ENCODE measurements around the gene SPTBN2. TPM values are rescaled to one million over a fixed set of nuclear protein-coding genes. Genes with fewer than 3 reads are reported as not detected.

The SPTBN2 gene
- total and polyA plus RNA-seq, 2 of the 8 experiments (the other 6 are each of a cell fraction or from before 2014, with no cell fraction given), result 19.1 to 69.0 TPM

- CTCF ChIA-PET (ENCODE audit: partially characterized antibody), result interaction anchor here (1.3 to 1.6 kb wide), 2 partner anchors 11 to 30 kb away, joined by 3 to 5 read pairs; no protein-coding TSS in a partner anchor
- POLR2A ChIA-PET (ENCODE audit: partially characterized antibody), result interaction anchor here (1.1 to 1.6 kb wide), 3 partner anchors 11 to 113 kb away, joined by 3 to 7 read pairs (median 5); partner anchors contain the start of gene RCE1
- FAIRE-seq, result no peak
- TF ChIP-seq TBP (IDR thresholded peaks at IDR 0.05; ENCODE audit: low read depth, low read length), result no peak
- TF ChIP-seq GTF2F1 (IDR thresholded peaks at IDR 0.05; ENCODE audit: borderline replicate concordance, low read depth, low read length), result no peak
- no peak for TF ChIP-seq POU5F1 (IDR thresholded peaks at IDR 0.05; ENCODE audit: low read depth, low read length)
- TF ChIP-seq RFX5 (IDR thresholded peaks at IDR 0.05; ENCODE audit: borderline replicate concordance, low read depth, low read length), result no peak
Observed at GRCh38 chr11:66729447-66729846, 431 bp upstream of the SPTBN2 start.

More at GRCh38 chr11:66729447-66729846, 431 bp upstream of the SPTBN2 start:
- H2BK120ac ChIP-seq (replicated peaks; ENCODE audit: low read depth, low read length), result no peak overlapping the region
- H3K79me1 ChIP-seq (ENCODE audit: low read depth, low read length), result 0 out of 2 replicates have a peak, but pooled peaks cover 2% of the 10 kb centered on the region
- H3K23ac ChIP-seq (ENCODE audit: insufficient read length), result no peak overlapping the region
- no peak overlapping the region for H4K5ac ChIP-seq (ENCODE audit: insufficient read length, low read depth, low read length)
- H3K23me2 ChIP-seq (ENCODE audit: low read depth, low read length), result peaks cover 9% of the 10 kb centered on the region
- 93% methylated on average over 4 of the region's 4 CpGs; no CpG with 5 or more reads in 1 of the 2 experiments for WGBS, 2 experiments (ENCODE audit: extremely low coverage in 1 of 2, insufficient coverage in 1 of 2, insufficient read length in 1 of 2, insufficient replicate concordance in 2 of 2, low coverage in 1 of 2, low lambda C conversion rate in 2 of 2, missing lambda C conversion rate in 1 of 2)
- no peaks in the 10 kb centered on the region for H3K9me3 ChIP-seq (ENCODE audit: insufficient read depth in 2 of 2, low read depth in 1 of 2, low read length in 1 of 2)
- H3K56ac ChIP-seq (replicated peaks; ENCODE audit: insufficient read length, low read depth, low read length), result no peak overlapping the region
- H3K27ac ChIP-seq (ENCODE audit: low read depth, low read length), result no peak overlapping the region
- H3K18ac ChIP-seq (ENCODE audit: extremely low read depth, low read length), result no peak overlapping the region
- H4K91ac ChIP-seq (replicated peaks; ENCODE audit: insufficient read length, low read length), result no peak overlapping the region
- no peak overlapping the region for H2AFZ ChIP-seq (ENCODE audit: low read length)
- no peaks in the 10 kb centered on the region for H3K36me3 ChIP-seq (ENCODE audit: control insufficient read depth in 2 of 4, insufficient read depth in 4 of 4, low read length in 3 of 4)
- no peak overlapping the region for H3K4ac ChIP-seq (replicated peaks; ENCODE audit: insufficient read length, low read depth, low read length)
- H4K8ac ChIP-seq (ENCODE audit: extremely low read depth, insufficient read depth, low read length), result no peak overlapping the region
- no peak overlapping the region for H3K9ac ChIP-seq (replicated peaks in 1 of 4; ENCODE audit: extremely low read depth in 1 of 4, low read depth in 3 of 4, low read length in 3 of 4)
- peaks cover 0 to 27% of the 10 kb centered on the region in 2 experiments; a peak in 3 of 4 replicates for H3K79me2 ChIP-seq (ENCODE audit: control insufficient read depth in 1 of 2, insufficient read depth in 2 of 2, low read length in 2 of 2)
- no peaks in the 10 kb centered on the region for H4K20me1 ChIP-seq (replicated peaks in 1 of 2; ENCODE audit: control insufficient read depth in 1 of 2, insufficient read depth in 2 of 2, low read length in 2 of 2)
- no peak overlapping the region for H2AK5ac ChIP-seq (ENCODE audit: low read depth, low read length)
- peaks cover 0 to 29% (median 16%) of the 10 kb centered on the region in 4 experiments; a peak in 6 of 7 replicates for H3K27me3 ChIP-seq (replicated peaks in 1 of 4; ENCODE audit: control insufficient read depth in 3 of 4, extremely low read depth in 1 of 4, insufficient read depth in 3 of 4, low read length in 3 of 4)
- H2BK15ac ChIP-seq (ENCODE audit: low read length), result no peak overlapping the region
- no peak overlapping the region for H2BK5ac ChIP-seq (ENCODE audit: low read depth, low read length)
- no peak overlapping the region for H2BK12ac ChIP-seq (ENCODE audit: low read depth, low read length)
- no peak for DNase-seq (ENCODE audit: low read depth in 1 of 2, low spot score in 2 of 2)
- H3K14ac ChIP-seq (ENCODE audit: insufficient read length), result no peak overlapping the region
- H2BK20ac ChIP-seq (ENCODE audit: low read length), result 0 out of 2 replicates have a peak overlapping the region, but pooled peaks have one; percentile 72
- peak overlapping the region in 1 of 4 experiments; percentile 74; a peak in 2 of 8 replicates for H3K4me3 ChIP-seq (ENCODE audit: extremely low read depth in 1 of 4, insufficient read depth in 2 of 4, low read depth in 3 of 4, low read length in 4 of 4)
- peak overlapping the region; percentile 81 to 84; a peak in 2 of 4 replicates for H3K4me2 ChIP-seq (ENCODE audit: insufficient read depth in 1 of 2, low read depth in 2 of 2, low read length in 2 of 2)
- peaks cover 6 to 22% (median 12%) of the 10 kb centered on the region in 4 experiments; a peak in 6 of 7 replicates for H3K4me1 ChIP-seq (replicated peaks in 1 of 4; ENCODE audit: control insufficient read depth in 3 of 4, insufficient read depth in 4 of 4, low read length in 3 of 4)

Data from H1 (cell line).